ENCODE data around the gene ZNF576. TPM values are rescaled to one million over a fixed set of nuclear protein-coding genes. Genes with fewer than 3 reads are reported as not detected.

The ZNF576 gene
- total RNA-seq, 4 donors from 2014 or later: 4.8 to 16.8 (median 14.3) TPM

DNA sequence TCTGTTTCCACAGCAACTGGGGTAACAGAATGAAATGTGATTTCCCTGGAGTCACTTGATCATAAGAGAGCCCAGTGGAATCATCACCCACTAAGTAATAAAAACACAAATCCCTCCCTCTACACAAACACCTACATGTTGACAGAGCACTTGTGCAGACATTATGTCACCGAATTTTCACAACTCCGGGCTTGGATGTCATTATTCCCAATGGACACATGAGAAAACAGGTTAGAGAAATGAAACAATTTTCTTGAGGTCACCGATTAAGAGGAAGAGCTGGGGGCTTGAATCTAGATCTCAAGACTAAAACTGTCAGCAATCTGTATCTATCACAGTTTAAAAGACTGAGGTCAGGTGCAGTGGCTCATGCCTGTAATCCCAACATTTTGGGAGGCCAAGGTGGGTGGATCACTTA is 24.2 kb upstream of the ZNF576 start:
- intact Hi-C loops (cut with DNase I; ENCODE audit: low total_unique reads): no loop called here
- no peak for DNase-seq (ENCODE audit: low spot score in 2 of 2)
- 86 to 89% methylated on average over 3 of the region's 3 CpGs for WGBS, 2 donors
- no peak overlapping the region for H3K4me3 ChIP-seq (ENCODE audit: low read depth, poor library complexity, severe bottlenecking)
- TF ChIP-seq CTCF (IDR thresholded peaks at IDR 0.05): no peak
- TF ChIP-seq POLR2A (IDR thresholded peaks at IDR 0.05): no peak

GRCh38 chr19:43574424-43575155 is 21.8 kb upstream of the ZNF576 start:
- 26 to 29% methylated on average over 12 of the region's 12 CpGs for WGBS, 2 donors
- TF ChIP-seq POLR2A (IDR thresholded peaks at IDR 0.05) (no peak), CTCF (IDR thresholded peaks at IDR 0.05) (no peak)
- H3K4me3 ChIP-seq (ENCODE audit: low read depth, poor library complexity, severe bottlenecking): peak overlapping the region; percentile 65
- intact Hi-C loops (cut with DNase I; ENCODE audit: low total_unique reads): no loop called here
- DNase-seq (ENCODE audit: low spot score in 2 of 2): no peak

DNA sequence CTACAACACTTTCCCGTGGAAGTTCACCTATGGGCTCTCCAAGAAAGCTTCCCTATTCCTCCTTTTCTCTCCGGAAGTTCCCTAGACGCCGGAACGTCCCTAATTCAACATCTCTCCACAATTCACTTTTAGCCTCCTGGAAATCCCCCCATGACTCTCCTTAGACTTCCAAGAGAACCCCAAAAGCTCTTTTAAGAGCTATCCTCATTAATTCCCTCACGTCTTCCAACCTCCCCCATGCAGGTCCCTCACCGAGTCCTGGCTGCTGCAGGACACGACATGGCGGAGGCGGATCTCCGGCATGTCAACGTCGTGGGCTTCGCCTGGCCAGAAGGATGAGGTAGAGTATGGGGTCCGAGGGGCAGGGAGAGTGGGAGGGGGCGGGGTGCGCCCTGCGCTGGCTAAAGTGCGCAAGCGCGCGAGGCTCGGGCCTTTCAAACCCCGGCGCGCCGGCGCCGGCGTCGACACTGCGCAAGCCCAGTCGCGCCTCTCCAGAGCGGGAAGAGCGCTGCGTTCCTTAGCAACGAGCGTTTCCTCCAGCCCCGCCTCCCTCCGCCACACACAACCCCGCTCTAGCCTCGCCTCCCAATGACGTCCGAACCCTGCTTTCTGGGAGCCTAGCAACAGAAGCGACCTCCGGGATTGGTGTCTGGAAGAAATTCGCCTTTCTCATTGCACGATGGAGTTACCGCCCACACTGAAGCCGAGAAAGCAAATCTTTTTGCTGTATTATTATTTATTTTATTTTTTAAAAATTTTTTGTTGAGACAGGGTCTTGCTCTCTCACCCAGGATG is 21.0 kb upstream of the ZNF576 start, which contains the start of the genes PINLYP and XRCC1:
PINLYP (plus strand) TSS at position 646 of the 795 bp plus-strand sequence. CDS start 1,391 bp downstream, outside the sequence.
XRCC1 (minus strand) TSS at position 372 of the 795 bp plus-strand sequence; CDS start at position 303, 69 bp downstream.
- TF ChIP-seq POLR2A (IDR thresholded peaks at IDR 0.05): no peak
- no peak for TF ChIP-seq CTCF (IDR thresholded peaks at IDR 0.05)
- H3K4me3 ChIP-seq (ENCODE audit: low read depth, poor library complexity, severe bottlenecking): peak within 1 kb of the TSS; percentile 65
- 0 to 1% methylated on average over 46 to 50 of the region's 51 CpGs for WGBS, 2 donors
- intact Hi-C loops (cut with DNase I; ENCODE audit: low total_unique reads): no loop called here
- DNase-seq (ENCODE audit: low spot score in 2 of 2): peak; percentile 97 to 99

DNA sequence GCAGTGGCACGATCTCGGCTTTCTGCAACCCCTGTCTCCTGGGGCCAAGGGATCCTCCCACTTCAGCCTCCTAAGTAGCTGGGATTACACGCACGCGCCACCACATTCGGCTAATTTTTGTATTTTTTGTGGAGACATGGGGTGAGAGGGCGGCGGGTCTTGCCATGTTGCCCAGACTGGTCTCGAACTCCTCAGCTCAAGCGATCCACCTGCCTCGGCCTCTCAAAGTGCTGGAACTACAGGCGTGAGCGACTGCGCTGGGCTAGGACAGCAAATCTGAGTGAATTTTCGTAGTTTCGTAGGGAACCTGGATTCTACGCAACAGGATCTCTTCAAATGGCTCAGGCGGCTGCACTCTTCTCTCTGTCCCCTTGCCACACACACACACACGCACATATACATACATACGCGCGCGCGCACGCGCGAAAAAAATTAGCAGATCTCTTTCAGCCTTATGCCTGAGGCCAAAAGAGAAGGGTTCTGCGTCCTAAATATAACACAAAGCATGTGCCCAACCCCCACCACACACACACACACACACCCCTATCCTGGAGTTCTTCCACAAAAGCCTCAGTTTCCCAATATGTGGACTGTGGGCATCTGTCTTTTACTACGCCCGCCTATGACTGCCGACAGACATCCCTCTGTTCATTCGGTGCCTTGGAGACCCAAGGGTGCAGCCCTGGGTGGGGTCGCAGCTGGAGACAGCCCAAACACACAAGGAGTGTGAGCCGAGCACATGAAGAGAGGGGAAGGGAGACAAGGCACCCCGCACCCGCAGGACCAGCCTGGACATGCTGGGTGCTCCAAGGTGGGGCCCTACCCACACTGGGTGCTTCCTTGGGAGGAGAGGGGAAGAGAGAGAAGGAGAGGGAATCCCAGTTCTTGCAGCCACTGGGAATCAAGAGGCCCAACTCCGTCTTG is 20.2 kb upstream of the ZNF576 start:
- 49 to 50% methylated on average over 37 of the region's 37 CpGs for WGBS, 2 donors
- no peak for TF ChIP-seq POLR2A (IDR thresholded peaks at IDR 0.05)
- no peak for TF ChIP-seq CTCF (IDR thresholded peaks at IDR 0.05)
- intact Hi-C loops (cut with DNase I; ENCODE audit: low total_unique reads): no loop called here
- DNase-seq (ENCODE audit: low spot score in 2 of 2): no peak
- no peak overlapping the region for H3K4me3 ChIP-seq (ENCODE audit: low read depth, poor library complexity, severe bottlenecking)

DNA sequence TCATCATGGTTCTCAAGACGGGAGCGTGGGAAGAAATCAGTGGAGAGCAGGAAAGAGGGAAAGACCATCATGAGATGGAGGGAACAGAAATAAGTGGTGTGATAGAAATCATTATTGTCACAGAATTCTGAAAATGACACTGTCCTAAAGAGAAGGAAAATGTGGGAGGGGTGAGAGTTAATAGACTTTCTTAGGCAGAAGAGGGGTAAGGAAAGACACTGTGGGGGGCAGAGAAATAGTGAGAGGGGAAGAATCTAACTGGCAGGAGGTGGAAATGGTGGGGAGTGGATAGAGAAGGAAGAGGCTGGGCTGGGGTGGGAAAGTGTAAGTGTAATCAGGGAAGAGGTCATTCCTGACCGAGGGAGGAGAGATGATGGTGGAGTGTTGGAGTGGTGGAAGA is 17.6 kb upstream of the ZNF576 start:
- no peak for DNase-seq (ENCODE audit: low spot score in 2 of 2)
- no peak overlapping the region for H3K4me3 ChIP-seq (ENCODE audit: low read depth, poor library complexity, severe bottlenecking)
- intact Hi-C loops (cut with DNase I; ENCODE audit: low total_unique reads): no loop called here
- WGBS, 2 donors: 83% methylated on average over 3 of the region's 3 CpGs
- TF ChIP-seq CTCF (IDR thresholded peaks at IDR 0.05): no peak
- TF ChIP-seq POLR2A (IDR thresholded peaks at IDR 0.05): no peak

Data from lower leg skin (tissue), 4 donors.